SK-N-SH (cell line): ENCODE data around the gene DLD. TPM values are rescaled to one million over a fixed set of nuclear protein-coding genes. Genes with fewer than 3 reads are reported as not detected.

Experiments
- CTCF ChIA-PET: fragments of 300-600, 350-600 bp; formaldehyde crosslinking; extraction: SDS; loops from one replicate; lab custom pipeline; 2021; lab: Yijun Ruan, JAX
- POLR2A ChIA-PET: fragments of 350-600 bp; sonication (Branson Sonifier 250); formaldehyde crosslinking; extraction: SDS; loops from one replicate; lab custom pipeline; 2020; ENCODE audit warnings: antibody characterized with exemption, inconsistent platforms; lab: Yijun Ruan, JAX
- DNase-seq: peaks from one replicate; pipeline ENCODE4 v3.0.0; 2012
- H2AFZ ChIP-seq: fragments of 200-600 bp; sonication (generic); 2 replicates; pipeline ENCODE4 v1.8.1; 2016; ENCODE audit warnings: antibody characterized with exemption, mild to moderate bottlenecking, low read depth
- H3F3A ChIP-seq: fragments of 200-600 bp; sonication (generic); replicated peaks from 2 replicates; pipeline ENCODE3; 2016; ENCODE audit warnings: antibody characterized with exemption, mild to moderate bottlenecking; ENCODE audit not compliant: insufficient read depth
- H3K27ac ChIP-seq, 2 experiments: fragments of 200-500 bp in 1 of 2; fragments of 200-600 bp in 1 of 2; sonication (Bioruptor generic) in 1 of 2; sonication (generic), shearing (Covaris generic) in 1 of 2; 2 replicates each; pipeline versions ENCODE4 v1.5.1 to v1.6.1; 2014 to 2016; ENCODE audit warnings: low read depth in 2 of 2, inconsistent platforms in 1 of 2, low read length in 1 of 2, mild to moderate bottlenecking in 1 of 2, mixed read lengths in 1 of 2
- H3K27me3 ChIP-seq: fragments of 200-600 bp; sonication (generic), shearing (Covaris generic); 2 replicates; pipeline ENCODE4 v1.6.1; 2016; ENCODE audit warnings: mixed run types; ENCODE audit not compliant: insufficient read depth
- H3K36me3 ChIP-seq, 2 experiments: fragments of 200-500 bp in 1 of 2; fragments of 200-600 bp in 1 of 2; sonication (Bioruptor generic) in 1 of 2; sonication (generic) in 1 of 2; replicated peaks in 1 of 2; 2 replicates each; pipeline versions ENCODE3 to v1.5.1; 2014 to 2016; ENCODE audit warnings: low read length in 1 of 2, mild to moderate bottlenecking in 1 of 2; ENCODE audit not compliant: insufficient read depth in 2 of 2, control insufficient read depth in 1 of 2
- H3K4me1 ChIP-seq, 2 experiments: fragments of 200-500 bp in 1 of 2; fragments of 200-600 bp in 1 of 2; sonication (Bioruptor generic) in 1 of 2; sonication (generic), shearing (Covaris generic) in 1 of 2; 2 replicates each; pipeline versions ENCODE4 v1.5.1 to v1.6.1; 2014 to 2016; ENCODE audit warnings: low read depth in 1 of 2, low read length in 1 of 2, mixed run types in 1 of 2; ENCODE audit not compliant: insufficient read depth in 2 of 2, control insufficient read depth in 1 of 2
- H3K4me2 ChIP-seq: fragments of 200-600 bp; sonication (generic), shearing (Covaris generic); 2 replicates; pipeline ENCODE4 v1.6.1; 2017; ENCODE audit warnings: mixed run types
- H3K4me3 ChIP-seq, 2 experiments: fragments of 200-500 bp in 1 of 2; fragments of 200-600 bp in 1 of 2; sonication (Bioruptor generic) in 1 of 2; sonication (generic), shearing (Covaris generic) in 1 of 2; 2 replicates each; pipeline versions ENCODE4 v1.5.1 to v1.8.1; 2014 to 2016; ENCODE audit warnings: low read depth in 2 of 2, inconsistent platforms in 1 of 2, low read length in 1 of 2, mild to moderate bottlenecking in 1 of 2, mixed read lengths in 1 of 2, moderate library complexity in 1 of 2
- H3K79me2 ChIP-seq: fragments of 200-600 bp; sonication (generic); 2 replicates; pipeline ENCODE4 v1.8.1; 2017; ENCODE audit warnings: mild to moderate bottlenecking; ENCODE audit not compliant: insufficient read depth
- H3K9ac ChIP-seq: fragments of 200-600 bp; sonication (generic); 2 replicates; pipeline ENCODE4 v1.6.1; 2017; ENCODE audit warnings: mixed run types
- H3K9me2 ChIP-seq: fragments of 200-600 bp; sonication (generic); 2 replicates; pipeline ENCODE4 v1.6.1; 2017; ENCODE audit warnings: mixed run types
- H3K9me3 ChIP-seq: fragments of 200-600 bp; sonication (generic); 2 replicates; pipeline ENCODE4 v1.6.1; 2017; ENCODE audit warnings: mixed run types, mild to moderate bottlenecking, moderate library complexity
- H4K20me1 ChIP-seq: fragments of 200-600 bp; sonication (generic); 2 replicates; pipeline ENCODE4 v1.6.1; 2017; ENCODE audit warnings: mild to moderate bottlenecking, mixed run types; ENCODE audit not compliant: insufficient read depth
- EZH2phosphoT487 ChIP-seq: fragments of 200-600 bp; sonication (generic); IDR thresholded peaks from 2 replicates; pipeline ENCODE4 v1.6.1; 2017; ENCODE audit warnings: low read depth, mixed run types, mild to moderate bottlenecking, antibody characterized with exemption, moderate library complexity, borderline replicate concordance
- GATA2 ChIP-seq: sonication (generic); formaldehyde crosslinking; IDR thresholded peaks from 2 replicates; pipeline ENCODE4 v1.5.0; 2020; ENCODE audit warnings: mild to moderate bottlenecking, missing genetic modification reagents
- JUND ChIP-seq: IDR thresholded peaks from 2 replicates; pipeline ENCODE4 v1.4.0; 2012
- MXI1 ChIP-seq: IDR thresholded peaks from 2 replicates; pipeline ENCODE4 v1.6.1; 2012; ENCODE audit warnings: mild to moderate bottlenecking, low read depth, low read length, improper control_type of control experiment
- NFIC ChIP-seq: IDR thresholded peaks from 2 replicates; pipeline ENCODE4 v1.4.0; 2012; ENCODE audit warnings: borderline replicate concordance
- NRF1 ChIP-seq: IDR thresholded peaks from 2 replicates; pipeline ENCODE4 v1.6.1; 2012; ENCODE audit warnings: low read depth, mild to moderate bottlenecking, low read length
- POLR2AphosphoS5 ChIP-seq: IDR thresholded peaks from 2 replicates; pipeline ENCODE4 v1.6.1; 2012; ENCODE audit warnings: low read depth, low read length
- RCOR1 ChIP-seq: fragments of 150-350 bp; IDR thresholded peaks from 2 replicates; pipeline ENCODE4 v1.6.1; 2017; ENCODE audit warnings: antibody characterized with exemption, low read length
- RXRA ChIP-seq: IDR thresholded peaks from 2 replicates; pipeline ENCODE4 v1.4.0; 2012; ENCODE audit warnings: low read depth, mild to moderate bottlenecking, borderline replicate concordance
- TCF12 ChIP-seq: IDR thresholded peaks from 2 replicates; pipeline ENCODE4 v1.4.0; 2012
- USF2 ChIP-seq: fragments of 150-350 bp; IDR thresholded peaks from 2 replicates; pipeline ENCODE4 v1.6.1; 2017; ENCODE audit warnings: antibody characterized with exemption, low read length, low read depth, borderline replicate concordance
- YY1 ChIP-seq: IDR thresholded peaks from 2 replicates; pipeline ENCODE4 v1.4.0; 2012; ENCODE audit warnings: low read depth, mild to moderate bottlenecking
- WGBS: methylation state at CpG from one replicate; pipeline ENCODE4 v1.1.6; 2017; ENCODE audit warnings: low lambda C conversion rate; 5-methylcytosine and 5-hydroxymethylcytosine counted together
- polyA plus RNA-seq, 3 experiments: library from polyadenylated mRNA; depleted of rRNA; stranded (reverse); fragments of >200 nt; gene quantifications; 2 replicates each; pipeline ENCODE4 v1.2.3, GENCODE V29; 2012
- TF ChIP-seq, protein P1 (sequence below): fragments of 200-600 bp; sonication (generic); IDR thresholded peaks from 2 replicates; pipeline ENCODE4 v1.6.1; 2017; ENCODE audit warnings: antibody characterized with exemption, mild to moderate bottlenecking, moderate library complexity
- TF ChIP-seq, protein P2 (sequence below): IDR thresholded peaks from 2 replicates; pipeline ENCODE4 v1.4.0; 2012; ENCODE audit warnings: low read depth, borderline replicate concordance

The DLD gene
- polyA plus RNA-seq, 1 of the 3 experiments (the other 2 are of a cell fraction): 140 TPM

DNA sequence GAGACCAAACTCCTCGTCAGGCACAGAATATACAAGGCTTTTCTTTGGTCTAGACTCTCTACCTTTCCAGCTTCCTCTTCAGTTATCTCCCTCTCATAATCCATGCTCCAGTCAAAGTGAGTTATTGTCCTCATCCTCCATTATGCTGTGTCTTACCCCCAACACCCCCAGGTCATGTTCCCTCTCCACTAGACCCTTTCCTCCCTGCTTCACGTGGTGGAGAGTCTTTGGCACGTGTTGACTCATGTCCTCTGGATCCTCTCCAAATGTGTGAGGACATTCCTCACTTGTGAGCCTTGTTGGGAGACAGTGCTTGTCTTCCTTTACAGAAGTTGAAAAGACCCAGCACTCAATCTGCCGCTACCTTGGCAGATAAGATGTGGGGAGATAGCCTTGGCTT is 36.0 kb upstream of the DLD start (continued):
- TF ChIP-seq RXRA (no peak), USF2 (no peak), POLR2AphosphoS5 (no peak)

- Histone ChIP-seq H3K4me1 (no peaks in the 10 kb centered on the region; a peak in 2 of 4 replicates), H3K9me3 (no peaks in the 10 kb centered on the region), H3K36me3 (no peaks in the 10 kb centered on the region), H3F3A (peaks cover 8% of the 10 kb centered on the region), H3K27me3 (no peaks in the 10 kb centered on the region), H3K9me2 (no peaks in the 10 kb centered on the region), H3K79me2 (no peaks in the 10 kb centered on the region), H3K4me3 (no peak overlapping the region), H4K20me1 (no peaks in the 10 kb centered on the region), H3K9ac (no peak overlapping the region), H3K27ac (no peak overlapping the region), H3K4me2 (no peak overlapping the region; the same call in 1 of the 2 replicates), H2AFZ (no peak overlapping the region)
- WGBS: 80% methylated on average over 4 of the region's 4 CpGs
- ChIA-PET POLR2A (no interaction called here), CTCF (interaction anchor here (1.0 to 2.0 kb wide), 4 partner anchors 12 to 113 kb away, joined by 4 to 8 read pairs (median 5); partner anchors contain the start of gene CBLL1)
- TF ChIP-seq YY1 (no peak), EZH2phosphoT487 (no peak), RCOR1 (no peak), NFIC (no peak), MXI1 (no peak)
- TF ChIP-seq, protein P1, sequence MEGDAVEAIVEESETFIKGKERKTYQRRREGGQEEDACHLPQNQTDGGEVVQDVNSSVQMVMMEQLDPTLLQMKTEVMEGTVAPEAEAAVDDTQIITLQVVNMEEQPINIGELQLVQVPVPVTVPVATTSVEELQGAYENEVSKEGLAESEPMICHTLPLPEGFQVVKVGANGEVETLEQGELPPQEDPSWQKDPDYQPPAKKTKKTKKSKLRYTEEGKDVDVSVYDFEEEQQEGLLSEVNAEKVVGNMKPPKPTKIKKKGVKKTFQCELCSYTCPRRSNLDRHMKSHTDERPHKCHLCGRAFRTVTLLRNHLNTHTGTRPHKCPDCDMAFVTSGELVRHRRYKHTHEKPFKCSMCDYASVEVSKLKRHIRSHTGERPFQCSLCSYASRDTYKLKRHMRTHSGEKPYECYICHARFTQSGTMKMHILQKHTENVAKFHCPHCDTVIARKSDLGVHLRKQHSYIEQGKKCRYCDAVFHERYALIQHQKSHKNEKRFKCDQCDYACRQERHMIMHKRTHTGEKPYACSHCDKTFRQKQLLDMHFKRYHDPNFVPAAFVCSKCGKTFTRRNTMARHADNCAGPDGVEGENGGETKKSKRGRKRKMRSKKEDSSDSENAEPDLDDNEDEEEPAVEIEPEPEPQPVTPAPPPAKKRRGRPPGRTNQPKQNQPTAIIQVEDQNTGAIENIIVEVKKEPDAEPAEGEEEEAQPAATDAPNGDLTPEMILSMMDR: no peak
- DNase-seq: no peak
Measured at GRCh38 chr7:107856806-107857540, 34.0 kb upstream of the DLD start.

GRCh38 chr7:107857541-107857912 is 33.5 kb upstream of the DLD start:
- no peak for TF ChIP-seq JUND
- no peak for TF ChIP-seq TCF12
- TF ChIP-seq, protein P2, sequence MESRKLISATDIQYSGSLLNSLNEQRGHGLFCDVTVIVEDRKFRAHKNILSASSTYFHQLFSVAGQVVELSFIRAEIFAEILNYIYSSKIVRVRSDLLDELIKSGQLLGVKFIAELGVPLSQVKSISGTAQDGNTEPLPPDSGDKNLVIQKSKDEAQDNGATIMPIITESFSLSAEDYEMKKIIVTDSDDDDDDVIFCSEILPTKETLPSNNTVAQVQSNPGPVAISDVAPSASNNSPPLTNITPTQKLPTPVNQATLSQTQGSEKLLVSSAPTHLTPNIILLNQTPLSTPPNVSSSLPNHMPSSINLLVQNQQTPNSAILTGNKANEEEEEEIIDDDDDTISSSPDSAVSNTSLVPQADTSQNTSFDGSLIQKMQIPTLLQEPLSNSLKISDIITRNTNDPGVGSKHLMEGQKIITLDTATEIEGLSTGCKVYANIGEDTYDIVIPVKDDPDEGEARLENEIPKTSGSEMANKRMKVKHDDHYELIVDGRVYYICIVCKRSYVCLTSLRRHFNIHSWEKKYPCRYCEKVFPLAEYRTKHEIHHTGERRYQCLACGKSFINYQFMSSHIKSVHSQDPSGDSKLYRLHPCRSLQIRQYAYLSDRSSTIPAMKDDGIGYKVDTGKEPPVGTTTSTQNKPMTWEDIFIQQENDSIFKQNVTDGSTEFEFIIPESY: no peak
- no peak for TF ChIP-seq NRF1
- TF ChIP-seq RXRA: no peak
- TF ChIP-seq GATA2: no peak

More at GRCh38 chr7:107857541-107857912, 33.5 kb upstream of the DLD start:
- POLR2A ChIA-PET: no interaction called here
- Histone ChIP-seq H3K4me3 (no peak overlapping the region), H3K79me2 (no peaks in the 10 kb centered on the region), H3K9me3 (no peaks in the 10 kb centered on the region), H4K20me1 (no peaks in the 10 kb centered on the region), H3K36me3 (no peaks in the 10 kb centered on the region), H3K27ac (no peak overlapping the region), H3K4me2 (no peak overlapping the region; the same call in 1 of the 2 replicates), H3K27me3 (no peaks in the 10 kb centered on the region), H3K4me1 (no peaks in the 10 kb centered on the region; a peak in 2 of 4 replicates), H2AFZ (no peak overlapping the region), H3F3A (peaks cover 8% of the 10 kb centered on the region), H3K9ac (no peak overlapping the region), H3K9me2 (no peaks in the 10 kb centered on the region)
- WGBS: 68% methylated on average over 2 of the region's 2 CpGs
- DNase-seq: no peak
- CTCF ChIA-PET: interaction anchor here (1.0 to 2.0 kb wide), 3 partner anchors 11 to 114 kb away, joined by 4 to 8 read pairs (median 5); partner anchors contain the start of gene CBLL1
